ENCODE results near the gene TSNAX. TPM values are rescaled to one million over a fixed set of nuclear protein-coding genes. Genes with fewer than 3 reads are reported as not detected.

Gene TSNAX
- total and polyA plus RNA-seq, 9 donors = 19.9 to 43.0 (median 32.0) TPM

DNA sequence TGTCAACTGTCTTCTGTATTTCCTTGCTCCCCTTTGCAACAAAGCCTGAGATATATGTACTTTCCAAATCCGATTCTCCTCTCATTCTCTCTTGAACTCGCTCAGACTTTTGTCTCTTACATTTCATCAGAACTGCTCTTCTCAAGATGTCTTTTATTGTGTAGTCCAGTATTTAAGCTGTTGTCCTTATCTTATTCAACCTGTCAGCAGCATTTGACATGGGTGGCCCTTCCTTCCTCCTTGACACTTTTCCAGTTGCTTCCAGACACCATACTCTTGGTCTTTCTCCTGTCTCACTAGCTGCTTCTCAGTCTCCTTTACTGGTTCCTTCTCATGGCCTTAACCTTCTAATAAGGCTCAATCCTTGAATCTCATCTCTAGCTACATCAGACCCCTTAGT lies 47.0 kb downstream of the TSNAX start:
- no peak for TF ChIP-seq EP300 (IDR thresholded peaks at IDR 0.05)
- no peak for TF ChIP-seq POLR2A (IDR thresholded peaks at IDR 0.05)
- TF ChIP-seq, protein P1, sequence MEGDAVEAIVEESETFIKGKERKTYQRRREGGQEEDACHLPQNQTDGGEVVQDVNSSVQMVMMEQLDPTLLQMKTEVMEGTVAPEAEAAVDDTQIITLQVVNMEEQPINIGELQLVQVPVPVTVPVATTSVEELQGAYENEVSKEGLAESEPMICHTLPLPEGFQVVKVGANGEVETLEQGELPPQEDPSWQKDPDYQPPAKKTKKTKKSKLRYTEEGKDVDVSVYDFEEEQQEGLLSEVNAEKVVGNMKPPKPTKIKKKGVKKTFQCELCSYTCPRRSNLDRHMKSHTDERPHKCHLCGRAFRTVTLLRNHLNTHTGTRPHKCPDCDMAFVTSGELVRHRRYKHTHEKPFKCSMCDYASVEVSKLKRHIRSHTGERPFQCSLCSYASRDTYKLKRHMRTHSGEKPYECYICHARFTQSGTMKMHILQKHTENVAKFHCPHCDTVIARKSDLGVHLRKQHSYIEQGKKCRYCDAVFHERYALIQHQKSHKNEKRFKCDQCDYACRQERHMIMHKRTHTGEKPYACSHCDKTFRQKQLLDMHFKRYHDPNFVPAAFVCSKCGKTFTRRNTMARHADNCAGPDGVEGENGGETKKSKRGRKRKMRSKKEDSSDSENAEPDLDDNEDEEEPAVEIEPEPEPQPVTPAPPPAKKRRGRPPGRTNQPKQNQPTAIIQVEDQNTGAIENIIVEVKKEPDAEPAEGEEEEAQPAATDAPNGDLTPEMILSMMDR (IDR thresholded peaks at IDR 0.05) = no peak
- 90 to 94% (median 94%) methylated on average over 2 of the region's 2 CpGs for WGBS, 3 donors
- Histone ChIP-seq H3K4me1 (ENCODE audit: insufficient read depth) (peaks cover 2% of the 10 kb centered on the region), H3K36me3 (no peaks in the 10 kb centered on the region), H3K4me3 (no peak overlapping the region), H3K27ac (no peak overlapping the region), H3K9me3 (no peaks in the 10 kb centered on the region), H3K27me3 (no peaks in the 10 kb centered on the region)
- DNase-seq = no peak
- intact Hi-C loops (cut with DNase I) = no loop called here

DNA sequence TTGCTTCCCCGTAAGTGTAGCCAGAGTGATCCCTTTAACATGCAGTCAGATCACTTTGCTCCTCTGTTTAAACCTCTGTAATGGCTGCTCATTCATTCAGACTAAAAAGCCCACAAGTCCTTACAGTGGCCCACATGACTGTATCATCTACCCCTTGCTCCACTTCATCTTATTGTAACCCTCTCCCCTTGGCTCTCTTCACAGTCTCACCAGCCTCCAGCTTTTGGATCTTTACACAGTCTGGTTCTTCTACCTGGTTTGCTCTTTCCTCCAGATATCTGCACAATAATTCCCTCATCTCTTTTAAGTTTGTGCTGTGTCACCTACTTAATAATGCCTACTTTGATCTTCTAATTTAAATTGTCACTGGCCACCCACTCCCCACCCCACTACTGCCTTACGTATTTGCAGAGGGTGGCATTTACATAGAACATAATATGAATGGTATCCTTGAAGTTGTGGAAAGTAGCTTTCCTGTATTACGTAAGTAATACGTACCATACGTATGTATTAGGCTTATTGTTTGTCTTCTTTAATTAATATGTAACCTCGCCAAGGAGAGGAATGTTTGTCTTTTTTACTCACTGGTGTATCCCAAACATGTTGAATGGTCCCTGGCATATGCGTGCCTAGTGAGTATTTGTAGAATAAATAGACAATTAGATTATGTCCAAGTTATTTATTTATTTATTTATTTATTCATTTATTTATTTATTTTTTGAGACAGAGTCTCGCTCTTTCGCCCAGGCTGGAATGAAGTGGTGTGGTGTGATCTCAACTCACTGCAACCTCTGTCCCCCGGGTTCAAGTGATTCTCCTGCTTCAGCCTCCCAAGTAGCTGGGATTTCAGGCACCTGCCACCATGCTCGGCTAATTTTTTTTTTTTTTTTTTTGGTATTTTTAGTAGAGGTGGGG lies 48.6 kb downstream of the TSNAX start:
- H3K4me3 ChIP-seq = no peak overlapping the region
- 86 to 92% (median 88%) methylated on average over 11 of the region's 11 CpGs for WGBS, 3 donors
- H3K9me3 ChIP-seq = no peaks in the 10 kb centered on the region
- H3K4me1 ChIP-seq (ENCODE audit: insufficient read depth) = no peaks in the 10 kb centered on the region
- H3K27ac ChIP-seq = no peak overlapping the region
- TF ChIP-seq EP300 (IDR thresholded peaks at IDR 0.05) = no peak
- TF ChIP-seq, protein P1 (IDR thresholded peaks at IDR 0.05) = no peak
- TF ChIP-seq POLR2A (IDR thresholded peaks at IDR 0.05) = no peak
- no peaks in the 10 kb centered on the region for H3K36me3 ChIP-seq
- DNase-seq = no peak
- no peaks in the 10 kb centered on the region for H3K27me3 ChIP-seq
- intact Hi-C loops (cut with DNase I) = no loop called here

DNA sequence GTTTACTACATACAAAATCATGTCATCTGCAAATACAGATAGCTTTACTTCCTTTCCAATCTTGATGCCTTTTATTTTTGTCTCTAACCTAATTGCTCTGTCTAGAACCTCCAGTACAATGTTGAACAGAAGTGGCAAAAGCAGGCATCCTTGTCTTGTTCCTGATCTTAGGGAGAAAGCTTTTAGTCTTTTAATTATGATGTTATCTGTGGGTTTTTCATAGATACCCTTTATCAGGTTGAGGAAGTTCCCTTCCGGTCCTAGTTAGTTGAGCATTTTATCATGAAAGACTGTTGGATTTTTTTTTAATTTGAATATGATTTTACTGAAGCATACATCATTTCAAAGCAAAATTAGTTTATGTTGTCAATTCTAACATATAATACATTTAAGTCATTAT lies 52.4 kb downstream of the TSNAX start:
- TF ChIP-seq EP300 (IDR thresholded peaks at IDR 0.05) (no peak), POLR2A (IDR thresholded peaks at IDR 0.05) (no peak)
- TF ChIP-seq, protein P1 (IDR thresholded peaks at IDR 0.05) = no peak
- intact Hi-C loops (cut with DNase I) = no loop called here
- WGBS, 3 donors = 81 to 89% (median 84%) methylated on average over 1 of the region's 1 CpG

DNA sequence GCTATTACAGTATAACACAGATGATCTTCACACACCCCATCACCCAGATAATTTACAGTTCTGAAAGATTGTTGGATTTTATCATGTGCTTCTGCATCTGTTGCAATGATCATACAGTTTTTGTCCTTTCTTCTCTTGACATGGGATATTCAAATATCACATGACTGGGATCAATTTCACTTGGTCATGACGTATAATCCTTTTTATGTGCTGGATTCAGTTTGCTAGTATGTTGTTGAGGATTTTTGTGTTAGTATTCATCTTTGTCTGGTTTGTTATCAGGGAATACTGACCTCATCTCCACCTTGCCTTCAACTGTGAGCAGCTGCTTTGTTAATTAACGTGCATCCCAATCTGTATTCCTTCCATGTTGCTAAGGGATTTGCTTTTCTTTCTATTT lies 53.4 kb downstream of the TSNAX start:
- WGBS, 3 donors = 54 to 61% (median 58%) methylated on average over 2 of the region's 2 CpGs
- no peak for DNase-seq
- no peaks in the 10 kb centered on the region for H3K9me3 ChIP-seq
- intact Hi-C loops (cut with DNase I) = no loop called here
- no peak overlapping the region for H3K4me3 ChIP-seq
- H3K4me1 ChIP-seq (ENCODE audit: insufficient read depth) = no peaks in the 10 kb centered on the region
- H3K36me3 ChIP-seq = no peaks in the 10 kb centered on the region
- no peaks in the 10 kb centered on the region for H3K27me3 ChIP-seq
- TF ChIP-seq, protein P1 (IDR thresholded peaks at IDR 0.05) = no peak
- TF ChIP-seq EP300 (IDR thresholded peaks at IDR 0.05) = no peak
- no peak for TF ChIP-seq POLR2A (IDR thresholded peaks at IDR 0.05)
- no peak overlapping the region for H3K27ac ChIP-seq

More for the DNA sequence above, 52.4 kb downstream of the TSNAX start:
- Histone ChIP-seq H3K4me3 (no peak overlapping the region), H3K9me3 (no peaks in the 10 kb centered on the region), H3K27me3 (no peaks in the 10 kb centered on the region), H3K27ac (no peak overlapping the region), H3K36me3 (no peaks in the 10 kb centered on the region), H3K4me1 (ENCODE audit: insufficient read depth) (no peaks in the 10 kb centered on the region)
- DNase-seq = no peak
